Pancreas (tissue), 10 donors: ENCODE data around the gene PADI4. TPM values are rescaled to one million over a fixed set of nuclear protein-coding genes. Genes with fewer than 3 reads are reported as not detected.

Source experiments
- ATAC-seq, 4 donors: fragments of 200-7000 bp; cut with Tn5 transposase; one replicate each; pipeline versions ENCODE4 v1.8.0 to v1.9.1; 2020; ENCODE audit warnings: mild to moderate bottlenecking in 4 of 4, moderate library complexity in 4 of 4
- DNase-seq, 6 donors: peaks; one replicate each; pipeline ENCODE4 v3.0.0-alpha.2; 2020
- FAIRE-seq: peaks from 2 replicates; lab custom pipeline; 2012; peaks lifted over from hg19 to GRCh38; lab: Jason Lieb, UNC
- H3K27ac ChIP-seq, 4 donors: fragments of 200-600 bp; sonication (generic); 1 replicate in 3 of 4; 2 replicates in 1 of 4; pipeline versions ENCODE4 v1.5.0 to v1.8.0; 2020
- H3K27me3 ChIP-seq, 4 donors: fragments of 200-600 bp; one replicate each; pipeline ENCODE4 v1.8.0; 2021
- H3K36me3 ChIP-seq, 3 donors: fragments of 200-600 bp; sonication (generic) in 1 of 3; one replicate each; pipeline versions ENCODE4 v1.5.0 to v1.8.0; 2020 to 2021
- H3K4me1 ChIP-seq, 3 donors: fragments of 200-600 bp; one replicate each; pipeline ENCODE4 v1.8.0; 2021
- H3K4me3 ChIP-seq, 4 donors: fragments of 200-600 bp; sonication (generic) in 2 of 4; one replicate each; pipeline versions ENCODE4 v1.5.0 to v1.8.0; 2020 to 2021
- H3K9me3 ChIP-seq, 4 donors: fragments of 200-600 bp; one replicate each; pipeline ENCODE4 v1.8.0; 2021
- CTCF ChIP-seq, 4 donors: fragments of 200-600 bp; sonication (generic) in 3 of 4; IDR thresholded peaks; one replicate each; pipeline versions ENCODE4 v1.5.0 to v1.8.0; 2021; ENCODE audit warnings: antibody characterized with exemption in 4 of 4
- WGBS, 2 donors: extraction: QIAGEN DNeasy Blood & Tissue Kit; methylation state at CpG; one replicate each; pipeline ENCODE4 v1.1.7; 2013; 5-methylcytosine and 5-hydroxymethylcytosine counted together
- intact Hi-C, 3 donors: fragments of 100-400 bp; cut with DNase I; formaldehyde crosslinking; loops; one replicate each; pipeline versions ENCODE4 v1.11.1 to v1.14.2; 2022
- polyA plus RNA-seq, 2 donors: library from polyadenylated mRNA; stranded (reverse); fragments of 200-250 nt; gene quantifications; one replicate each; pipeline ENCODE4 v1.2.3, GENCODE V29; 2013
- total RNA-seq, 6 donors: library from RNA; stranded (reverse); fragmentation: NEBNext Ultra II Directional in 4 of 6; extraction: Animal tissue kit (Norgen Biotek cat#: 25700) in 4 of 6; gene quantifications; one replicate each; pipeline versions ENCODE4 v1.2.1 to v1.2.4, GENCODE V29; 2021 to 2023
- donor health status: healthy with polysubstance abuse.
- donor health status: DM: no; HTN: no; CAD: no; lungs with moderate emphysema.
- donor health status: DM: no; HTN: no; CAD: no.
- donor health status: control.
- donor health status: control.
- donor health status: Bipolar disorder and iron deficiency.
- donor health status: DM: yes; HTN: yes; CAD: no.
- donor health status: DM: no; HTN: no; CAD: no.
- donor health status: DM: no; HTN: no; CAD: no.
- donor health status: DM: yes; HTN: yes; CAD: no.

Gene PADI4
- total and polyA plus RNA-seq, 8 donors, result 0.06 to 0.83 (median 0.43) TPM; not detected in 4

DNA sequence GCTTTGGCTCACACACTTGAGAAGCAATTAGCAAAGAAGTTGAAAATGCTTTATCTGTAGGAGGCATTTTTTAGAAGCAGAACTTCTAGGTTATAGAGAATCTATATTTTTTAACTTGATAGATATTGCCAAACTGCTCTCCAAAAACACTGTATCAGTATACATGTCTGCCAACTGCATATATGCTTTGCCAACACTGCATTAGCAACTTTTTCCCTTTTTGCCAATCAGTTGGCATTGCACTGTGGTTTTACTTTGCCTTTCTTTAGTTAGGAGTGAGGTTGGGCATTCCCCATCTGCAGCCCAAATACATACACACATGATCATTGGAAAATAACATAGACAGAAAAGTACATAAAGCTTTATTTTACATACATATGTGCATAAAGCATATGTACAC, 44.1 kb upstream of the PADI4 start:
- FAIRE-seq, result no peak
- no peak for TF ChIP-seq CTCF (IDR thresholded peaks at IDR 0.05)

DNA sequence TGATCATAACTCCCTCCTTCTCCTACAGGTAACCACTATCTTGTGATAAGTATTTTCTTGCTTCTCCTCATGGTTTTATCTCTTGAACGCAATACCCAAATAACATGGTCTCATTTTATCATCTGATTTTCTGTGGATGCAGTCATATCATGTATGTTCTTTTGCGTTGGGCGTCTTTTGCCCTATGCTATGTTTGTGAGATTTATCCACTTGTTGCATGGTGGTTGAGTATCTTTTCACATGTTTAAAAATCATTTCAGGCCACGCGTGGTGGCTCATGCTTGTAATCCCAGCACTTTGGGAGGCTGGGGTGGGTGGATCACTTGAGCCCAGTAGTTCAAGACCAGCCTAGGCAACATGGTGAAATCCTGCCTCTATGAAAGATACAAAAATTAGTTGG, 43.5 kb upstream of the PADI4 start:
- Histone ChIP-seq H3K27me3 (no peaks in the 10 kb centered on the region), H3K36me3 (no peaks in the 10 kb centered on the region), H3K9me3 (no peaks in the 10 kb centered on the region), H3K27ac (no peak overlapping the region), H3K4me1 (no peaks in the 10 kb centered on the region), H3K4me3 (no peak overlapping the region)
- DNase-seq (no peak), FAIRE-seq (no peak), ATAC-seq (no peak)
- TF ChIP-seq CTCF (IDR thresholded peaks at IDR 0.05), result no peak
- intact Hi-C loops, result no loop called here
- WGBS, 2 donors, result 78 to 93% methylated on average over 5 of the region's 5 CpGs

More for the DNA sequence above, 44.1 kb upstream of the PADI4 start:
- no peaks in the 10 kb centered on the region for H3K27me3 ChIP-seq
- intact Hi-C loops, result no loop called here
- H3K36me3 ChIP-seq, result no peaks in the 10 kb centered on the region
- H3K4me1 ChIP-seq, result no peaks in the 10 kb centered on the region
- DNase-seq (no peak), ATAC-seq (no peak)
- no peak overlapping the region for H3K27ac ChIP-seq
- H3K9me3 ChIP-seq, result no peaks in the 10 kb centered on the region
- H3K4me3 ChIP-seq, result no peak overlapping the region

GRCh38 chr1:17265162-17265561, 42.8 kb upstream of the PADI4 start:
- Histone ChIP-seq H3K36me3 (no peaks in the 10 kb centered on the region), H3K9me3 (no peaks in the 10 kb centered on the region), H3K4me3 (no peak overlapping the region), H3K27ac (no peak overlapping the region), H3K27me3 (no peaks in the 10 kb centered on the region), H3K4me1 (no peaks in the 10 kb centered on the region)
- no peak for FAIRE-seq
- ATAC-seq, result no peak
- TF ChIP-seq CTCF (IDR thresholded peaks at IDR 0.05), result no peak
- intact Hi-C loops, result no loop called here
- WGBS, 2 donors, result 67 to 91% methylated on average over 2 of the region's 2 CpGs
- no peak for DNase-seq

DNA sequence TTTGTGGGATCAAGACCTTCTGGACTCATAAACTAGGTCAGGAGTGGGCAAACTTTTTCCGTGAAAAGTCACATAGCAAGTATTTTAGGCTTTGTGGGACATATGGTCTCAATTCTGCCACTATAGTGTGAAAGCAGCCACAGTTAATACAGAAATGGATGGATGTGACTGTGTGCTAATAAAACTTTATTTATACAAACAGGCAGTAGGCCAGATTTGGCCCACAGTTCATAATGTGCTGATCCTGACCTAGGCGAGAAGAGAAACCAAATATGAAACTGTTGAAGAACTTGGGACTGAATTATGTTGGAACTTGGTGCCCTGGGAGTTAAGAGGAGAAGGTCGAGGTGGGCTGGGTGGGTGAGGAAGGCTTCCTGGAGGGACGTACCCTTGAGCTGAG, 42.0 kb upstream of the PADI4 start:
- no peak for DNase-seq
- WGBS, 2 donors, result 84 to 91% methylated on average over 4 of the region's 4 CpGs
- no peak overlapping the region for H3K27ac ChIP-seq
- H3K27me3 ChIP-seq, result no peaks in the 10 kb centered on the region
- ATAC-seq, result no peak
- intact Hi-C loops, result no loop called here
- H3K36me3 ChIP-seq, result no peaks in the 10 kb centered on the region
- no peak overlapping the region for H3K4me3 ChIP-seq
- H3K4me1 ChIP-seq, result no peaks in the 10 kb centered on the region
- no peaks in the 10 kb centered on the region for H3K9me3 ChIP-seq
- FAIRE-seq, result no peak
- no peak for TF ChIP-seq CTCF (IDR thresholded peaks at IDR 0.05)

- no peaks in the 10 kb centered on the region for H3K9me3 ChIP-seq
- no peak overlapping the region for H3K4me3 ChIP-seq
- WGBS, 2 donors, result 85 to 92% methylated on average over 23 of the region's 23 CpGs
- no peak for FAIRE-seq
- TF ChIP-seq CTCF (IDR thresholded peaks at IDR 0.05), result no peak
- no peak for ATAC-seq
- no peaks in the 10 kb centered on the region for H3K36me3 ChIP-seq
- H3K27me3 ChIP-seq, result no peaks in the 10 kb centered on the region
- intact Hi-C loops, result no loop called here
- no peaks in the 10 kb centered on the region for H3K4me1 ChIP-seq
- H3K27ac ChIP-seq, result no peak overlapping the region
- DNase-seq, result no peak
These were observed 36.9 kb upstream of the PADI4 start for GRCh38 chr1:17270891-17271765.
